Gastroesophageal sphincter (tissue), 4 donors: ENCODE data around the gene TBC1D3I. TPM values are rescaled to one million over a fixed set of nuclear protein-coding genes. Genes with fewer than 3 reads are reported as not detected.
"Not testable (repeated sequence)": the region's sequence is repeated elsewhere in the genome, so short reads cannot be mapped to it uniquely, and the experiment has no call there.

ENCODE experiments used
- ATAC-seq: fragments of 150-250 bp; one replicate; pipeline ENCODE4 v1.9.1; 2016; ENCODE audit warnings: mild to moderate bottlenecking, moderate library complexity
- H3K27ac ChIP-seq, 4 donors: fragments of 200-600 bp; sonication (generic) in 3 of 4; 1 replicate in 3 of 4; 2 replicates in 1 of 4; pipeline ENCODE4 v1.5.1; 2016 to 2019
- H3K27me3 ChIP-seq: fragments of 200-600 bp; sonication (generic); one replicate; pipeline ENCODE4 v1.5.1; 2019
- H3K36me3 ChIP-seq, 2 donors: fragments of 200-600 bp; sonication (generic); one replicate each; pipeline ENCODE4 v1.5.1; 2019; ENCODE audit warnings: control low read depth in 1 of 2
- H3K4me1 ChIP-seq, 3 donors: fragments of 200-600 bp; sonication (generic); 1 replicate in 2 of 3; 2 replicates in 1 of 3; pipeline ENCODE4 v1.5.1; 2016 to 2019; ENCODE audit warnings: control low read depth in 2 of 3
- H3K4me3 ChIP-seq, 2 donors: fragments of 200-600 bp; sonication (generic); one replicate each; pipeline ENCODE4 v1.5.1; 2019; ENCODE audit warnings: mild to moderate bottlenecking in 1 of 2, moderate library complexity in 1 of 2
- H3K9me3 ChIP-seq, 3 donors: fragments of 200-600 bp; sonication (generic); one replicate each; pipeline ENCODE4 v1.5.1; 2017 to 2019; ENCODE audit warnings: control low read depth in 2 of 3
- CTCF ChIP-seq, 4 experiments: fragments of 200-600 bp in 2 of 4; fragments of 450-650 bp in 2 of 4; sonication (generic) in 1 of 4; IDR thresholded peaks; one replicate each; pipeline ENCODE4 v1.5.1; 2017 to 2019; ENCODE audit warnings: antibody characterized with exemption in 4 of 4, mild to moderate bottlenecking in 2 of 4, moderate library complexity in 2 of 4
- EP300 ChIP-seq: sonication (generic); formaldehyde crosslinking; IDR thresholded peaks from one replicate; pipeline ENCODE4 v1.6.1; 2017; ENCODE audit warnings: antibody characterized with exemption, mild to moderate bottlenecking
- POLR2A ChIP-seq, 2 donors: fragments of 450-650 bp; IDR thresholded peaks; one replicate each; pipeline ENCODE4 v1.6.1; 2017; ENCODE audit warnings: antibody characterized with exemption in 2 of 2, mild to moderate bottlenecking in 2 of 2, moderate library complexity in 1 of 2
- POLR2AphosphoS5 ChIP-seq: sonication (generic); formaldehyde crosslinking; IDR thresholded peaks from one replicate; pipeline ENCODE4 v1.6.1; 2017; ENCODE audit warnings: antibody characterized with exemption
- whole genome bisulfite sequencing, 2 donors: methylation state at CpG; one replicate each; pipeline ENCODE4 v1.1.5; 2018; ENCODE audit warnings: low coverage in 1 of 2; 5-methylcytosine and 5-hydroxymethylcytosine counted together
- small RNA-seq, 4 donors: library from RNA; depleted of rRNA; stranded (forward); fragments of <200 nt; gene quantifications; one replicate each; pipeline ENCODE3, GENCODE V24; 2016
- total RNA-seq, 4 donors: library from RNA; depleted of rRNA; stranded (reverse); fragments of >200 nt; gene quantifications; one replicate each; pipeline ENCODE4 v1.1.0, GENCODE V29; 2016

The TBC1D3I gene
- total RNA-seq, 4 donors from 2014 or later = not detected

GRCh38 chr17:36209575-36209974 is 54.8 kb downstream of the TBC1D3I start:
- no peak overlapping the region for H3K4me3 ChIP-seq
- no peaks in the 10 kb centered on the region for H3K4me1 ChIP-seq
- H3K27me3 ChIP-seq = peaks cover 14% of the 10 kb centered on the region
- H3K27ac ChIP-seq = no peak overlapping the region
- H3K9me3 ChIP-seq = no peaks in the 10 kb centered on the region
- TF ChIP-seq POLR2A (IDR thresholded peaks at IDR 0.05) = no peak
- no peak for TF ChIP-seq POLR2AphosphoS5
- TF ChIP-seq EP300 = no peak
- no peak for TF ChIP-seq CTCF (IDR thresholded peaks at IDR 0.05)
- ATAC-seq = no peak
- H3K36me3 ChIP-seq = no peaks in the 10 kb centered on the region

DNA sequence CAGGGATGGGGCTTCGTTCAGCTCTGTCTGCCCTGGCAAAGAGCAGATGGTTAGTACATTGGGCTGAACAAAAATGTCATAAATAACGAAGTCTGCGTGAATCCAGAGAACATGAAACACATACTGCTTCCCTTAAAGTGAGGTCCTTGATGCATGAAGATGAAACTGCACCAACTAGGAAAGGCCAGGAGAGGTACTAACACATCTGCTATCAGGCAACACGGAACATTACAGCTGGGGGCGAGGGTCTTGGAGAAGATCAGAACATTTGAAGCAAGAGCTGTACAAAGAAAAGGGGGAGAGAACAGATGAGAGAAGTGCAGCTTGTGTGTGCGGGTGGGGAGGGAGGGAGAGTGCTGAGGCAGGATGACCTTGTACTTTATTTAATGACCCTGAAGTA is 57.0 kb downstream of the TBC1D3I start:
- H3K36me3 ChIP-seq, ATAC-seq, H3K4me3 ChIP-seq, H3K27ac ChIP-seq, H3K4me1 ChIP-seq, H3K9me3 ChIP-seq: not testable (repeated sequence)
- 59% methylated on average over 6 of the region's 6 CpGs; no CpG with 5 or more reads in 1 of the 2 donors for whole genome bisulfite sequencing, 2 donors
- peaks cover 10% of the 10 kb centered on the region for H3K27me3 ChIP-seq

DNA sequence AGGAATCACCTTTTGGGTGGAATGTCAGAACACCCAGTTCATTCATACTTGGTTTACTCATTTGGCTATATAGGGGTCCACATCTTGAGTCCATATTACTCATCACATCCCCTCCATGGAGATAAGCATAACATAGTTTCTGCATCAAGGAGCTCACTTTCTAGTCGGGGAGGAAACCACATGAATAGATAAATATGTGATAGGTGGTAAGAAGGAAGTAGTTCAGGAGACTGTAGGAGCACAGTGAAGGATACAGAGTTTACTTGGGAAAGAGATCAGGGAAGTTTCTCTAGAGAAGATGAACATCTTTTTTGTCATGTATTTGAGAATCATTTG is 57.9 kb downstream of the TBC1D3I start:
- WGBS, 2 donors = 47% methylated on average over 1 of the region's 1 CpG; no CpG with 5 or more reads in 1 of the 2 donors
- not testable (repeated sequence) for ATAC-seq, H3K27ac ChIP-seq, H3K36me3 ChIP-seq, H3K4me3 ChIP-seq, H3K4me1 ChIP-seq, H3K27me3 ChIP-seq, H3K9me3 ChIP-seq

GRCh38 chr17:36205637-36206485 is 58.5 kb downstream of the TBC1D3I start:
- TF ChIP-seq CTCF (IDR thresholded peaks at IDR 0.05) (no peak), POLR2A (IDR thresholded peaks at IDR 0.05) (no peak), EP300 (no peak), POLR2AphosphoS5 (no peak)
- 63 to 79% methylated on average over 2 to 4 of the region's 4 CpGs for WGBS, 2 donors
- peaks cover 10% of the 10 kb centered on the region for H3K27me3 ChIP-seq
- no peaks in the 10 kb centered on the region for H3K36me3 ChIP-seq
- no peak overlapping the region for H3K4me3 ChIP-seq
- no peak overlapping the region for H3K27ac ChIP-seq
- no peaks in the 10 kb centered on the region for H3K9me3 ChIP-seq
- H3K4me1 ChIP-seq = no peaks in the 10 kb centered on the region
- ATAC-seq = no peak

GRCh38 chr17:36204724-36205500 is 59.5 kb downstream of the TBC1D3I start:
- no peak for TF ChIP-seq POLR2A (IDR thresholded peaks at IDR 0.05)
- no peak for TF ChIP-seq EP300
- TF ChIP-seq POLR2AphosphoS5 = no peak
- no peak for TF ChIP-seq CTCF (IDR thresholded peaks at IDR 0.05)
- no peak for ATAC-seq
- H3K4me1 ChIP-seq = no peaks in the 10 kb centered on the region
- peaks cover 10% of the 10 kb centered on the region for H3K27me3 ChIP-seq
- H3K4me3 ChIP-seq = no peak overlapping the region
- H3K36me3 ChIP-seq = no peaks in the 10 kb centered on the region
- no peak overlapping the region for H3K27ac ChIP-seq
- H3K9me3 ChIP-seq = no peaks in the 10 kb centered on the region
- 54 to 59% methylated on average over 3 to 7 of the region's 7 CpGs for WGBS, 2 donors

Small RNA genes within 50 kb of the gene (small RNA-seq; reads per million reads assigned to genes)
- 0 reads per million in 4 donors for gene AC243829.3
- gene AC243829.6 = 0 reads per million in 4 donors
- 0 reads per million in 4 donors for gene RF00019

Other genes with a start within 250 kb of the TBC1D3I start
- 10 to 100 TPM in 1 of 4 donors, 1 to 10 TPM in 2, not detected in 1; 1.2 to 12.9 (median 7.3) TPM for gene CCL23, start 246.6 kb downstream of the TBC1D3I start, total RNA-seq
- gene CCL18, start 200.3 kb downstream of the TBC1D3I start, total RNA-seq = 10 to 100 TPM in 2 of 4 donors, 1 to 10 TPM in 1, not detected in 1; 5.9 to 18.0 (median 11.9) TPM
- 1 to 10 TPM in 1 of 4 donors, not detected in 3; 2.4 TPM for gene CCL3, start 174.4 kb downstream of the TBC1D3I start, total RNA-seq
- 1 to 10 TPM in 2 of 4 donors, not detected in 2; 1.4 to 4.7 TPM for gene CCL4, start 160.7 kb downstream of the TBC1D3I start, total RNA-seq
- gene TBC1D3B, start 87.9 kb downstream of the TBC1D3I start, total RNA-seq = 1 to 10 TPM; 1.7 to 9.2 (median 5.0) TPM
- not detected for gene CCL3L1, start 67.8 kb downstream of the TBC1D3I start, total RNA-seq
- gene CCL4L2, start 53.5 kb downstream of the TBC1D3I start, total RNA-seq = under 1 TPM in 1 of 4 donors, not detected in 3; 0.69 TPM
- gene TBC1D3G, start 59.3 kb upstream of the TBC1D3I start, total RNA-seq = 1 to 10 TPM in 1 of 4 donors, under 1 TPM in 1, not detected in 2; 0.31 to 1.9 TPM
- not detected for gene TBC1D3H, start 123.9 kb upstream of the TBC1D3I start, total RNA-seq
- gene ZNHIT3, start 222.1 kb upstream of the TBC1D3I start, total RNA-seq = 10 to 100 TPM; 30.8 to 42.0 (median 36.5) TPM